Pericardium fibroblast (primary cell): ENCODE data around the gene ATP1B2. TPM values are rescaled to one million over a fixed set of nuclear protein-coding genes. Genes with fewer than 3 reads are reported as not detected.

ENCODE experiments used
- total RNA-seq: library from RNA; depleted of rRNA; stranded (reverse); fragments of >200 nt; gene quantifications from 2 replicates; pipeline ENCODE4 v1.2.3, GENCODE V29; 2015

Gene ATP1B2
- total RNA-seq = 0.93 TPM in 1 of 2 replicates, not detected in the other

GRCh38 chr17:7650509-7651096, at the start of gene ATP1B2:
Gene ATP1B2, plus strand, starts transcription at chr17:7650926. Its CDS starts 593 bp downstream, at chr17:7651519.

GRCh38 chr17:7614425-7615264, 36.1 kb upstream of the ATP1B2 start, which contains the start of gene FXR2:
Gene FXR2, minus strand, starts transcription at chr17:7614897. Its CDS starts 365 bp downstream, at chr17:7614532.

GRCh38 chr17:7627250-7628121, 23.2 kb upstream of the ATP1B2 start, which contains the start of gene SAT2:
Gene SAT2, minus strand, starts transcription at chr17:7627821. Its CDS starts 186 bp downstream, at chr17:7627635.

GRCh38 chr17:7629939-7630571, 20.7 kb upstream of the ATP1B2 start, which contains the start of gene SHBG:
Gene SHBG, plus strand, starts transcription at chr17:7630135. Its CDS starts 38 bp downstream, at chr17:7630173.

GRCh38 chr17:7687072-7687907, 36.6 kb downstream of the ATP1B2 start, which contains the start of gene TP53:
Gene TP53, minus strand, starts transcription at chr17:7687490. Its CDS starts 10,896 bp downstream, at chr17:7676594.

GRCh38 chr17:7687908-7688807, 37.4 kb downstream of the ATP1B2 start, which contains the start of gene WRAP53:
Gene WRAP53, plus strand, starts transcription at chr17:7688477. Its CDS starts 172 bp downstream, at chr17:7688649.

GRCh38 chr17:7704601-7705268, 54.0 kb downstream of the ATP1B2 start, which contains the start of gene EFNB3:
Gene EFNB3, plus strand, starts transcription at chr17:7705202. Its CDS starts 397 bp downstream, at chr17:7705599.

Other genes starting within 250 kb of the ATP1B2 start
- 83.2 and 132 TPM in 2 replicates for gene TMEM256, start 246.8 kb upstream of the ATP1B2 start, total RNA-seq
- 13.5 and 18.6 TPM in 2 replicates for gene NLGN2, start 243.1 kb upstream of the ATP1B2 start, total RNA-seq
- gene SPEM1, start 230.6 kb upstream of the ATP1B2 start, total RNA-seq = not detected in 2 replicates
- gene SPEM2, start 225.3 kb upstream of the ATP1B2 start, total RNA-seq = not detected in 2 replicates
- not detected in 2 replicates for gene SPEM3, start 222.1 kb upstream of the ATP1B2 start, total RNA-seq
- 1.3 and 2.4 TPM in 2 replicates for gene TMEM102, start 215.5 kb upstream of the ATP1B2 start, total RNA-seq
- 0.43 and 2.0 TPM in 2 replicates for gene FGF11, start 211.4 kb upstream of the ATP1B2 start, total RNA-seq
- gene CHRNB1, start 205.9 kb upstream of the ATP1B2 start, total RNA-seq = 3.7 and 6.7 TPM in 2 replicates
- gene ZBTB4, start 171.3 kb upstream of the ATP1B2 start, total RNA-seq = 25.4 and 29.3 TPM in 2 replicates
- not detected in 2 replicates for gene SLC35G6, start 169.5 kb upstream of the ATP1B2 start, total RNA-seq
- gene POLR2A, start 166.6 kb upstream of the ATP1B2 start, total RNA-seq = 35.5 and 50.7 TPM in 2 replicates
- 14.1 and 17.4 TPM in 2 replicates for gene TNFSF12, start 101.9 kb upstream of the ATP1B2 start, total RNA-seq
- gene TNFSF13, start 92.2 kb upstream of the ATP1B2 start, total RNA-seq = 2.1 and 3.6 TPM in 2 replicates
- 45.6 and 47.5 TPM in 2 replicates for gene SENP3, start 89.0 kb upstream of the ATP1B2 start, total RNA-seq
- 13.4 and 22.7 TPM in 2 replicates for gene CD68, start 71.3 kb upstream of the ATP1B2 start, total RNA-seq
- gene MPDU1, start 67.1 kb upstream of the ATP1B2 start, total RNA-seq = 115 and 144 TPM in 2 replicates
- 0.12 and 0.85 TPM in 2 replicates for gene SOX15, start 60.8 kb upstream of the ATP1B2 start, total RNA-seq
- 17.7 and 41.3 TPM in 2 replicates for gene FXR2, start 36.0 kb upstream of the ATP1B2 start, total RNA-seq
- gene SAT2, start 23.1 kb upstream of the ATP1B2 start, total RNA-seq = 58.8 and 85.5 TPM in 2 replicates
- 0.12 and 4.1 TPM in 2 replicates for gene SHBG, start 20.8 kb upstream of the ATP1B2 start, total RNA-seq
- 44.9 and 63.2 TPM in 2 replicates for gene TP53, start 36.6 kb downstream of the ATP1B2 start, total RNA-seq
- 3.3 and 6.8 TPM in 2 replicates for gene WRAP53, start 37.6 kb downstream of the ATP1B2 start, total RNA-seq
- 3.3 and 4.9 TPM in 2 replicates for gene EFNB3, start 54.3 kb downstream of the ATP1B2 start, total RNA-seq
- gene DNAH2, start 66.8 kb downstream of the ATP1B2 start, total RNA-seq = 0.26 and 1.1 TPM in 2 replicates
- 2.9 and 9.8 TPM in 2 replicates for gene KDM6B, start 183.3 kb downstream of the ATP1B2 start, total RNA-seq
- gene TMEM88, start 204.1 kb downstream of the ATP1B2 start, total RNA-seq = 7.8 and 67.0 TPM in 2 replicates
- gene NAA38, start 206.6 kb downstream of the ATP1B2 start, total RNA-seq = 83.2 and 132 TPM in 2 replicates
- gene CYB5D1, start 207.1 kb downstream of the ATP1B2 start, total RNA-seq = 5.5 and 5.7 TPM in 2 replicates
- 77.5 and 82.6 TPM in 2 replicates for gene CHD3, start 237.9 kb downstream of the ATP1B2 start, total RNA-seq